HG03159 (cell line): ENCODE results near the gene LRRK1.
A peak's percentile ranks its signal among the peaks of the same experiment; 100 is the strongest.

ENCODE experiments used
- ATAC-seq: cut with Tn5 transposase; IDR thresholded peaks from one replicate; pipeline ENCODE4 v1.9.1; 2021; ENCODE audit warnings: mild to moderate bottlenecking, moderate library complexity; ENCODE audit not compliant: unreplicated experiment

Gene LRRK1

GRCh38 chr15:101052681-101053121 is 133.5 kb downstream of the LRRK1 start:
- ATAC-seq = no peak

- ATAC-seq = no peak
Measured at GRCh38 chr15:101053261-101053660, 134.1 kb downstream of the LRRK1 start.

- no peak for ATAC-seq
Measured at GRCh38 chr15:101054116-101054515, 135.0 kb downstream of the LRRK1 start.

- no peak for ATAC-seq
Measured at GRCh38 chr15:101054991-101055390, 135.8 kb downstream of the LRRK1 start.

GRCh38 chr15:101055411-101055810 is 136.3 kb downstream of the LRRK1 start:
- no peak for ATAC-seq

- no peak for ATAC-seq
Measured at GRCh38 chr15:101056366-101057334, 137.5 kb downstream of the LRRK1 start.

- no peak for ATAC-seq
Measured at GRCh38 chr15:101057841-101058407, 138.8 kb downstream of the LRRK1 start.

- no peak for ATAC-seq
Measured at GRCh38 chr15:101058735-101059134, 139.6 kb downstream of the LRRK1 start.

GRCh38 chr15:101059381-101060341 is 140.5 kb downstream of the LRRK1 start:
- ATAC-seq = no peak

GRCh38 chr15:101060576-101061551 is 141.7 kb downstream of the LRRK1 start:
- ATAC-seq = no peak

GRCh38 chr15:101062063-101062462 is 142.9 kb downstream of the LRRK1 start:
- ATAC-seq = no peak

- ATAC-seq = peak; percentile 47
Measured at GRCh38 chr15:101062471-101063171, 143.5 kb downstream of the LRRK1 start.

- no peak for ATAC-seq
Measured at GRCh38 chr15:101063212-101063611, 144.1 kb downstream of the LRRK1 start.

GRCh38 chr15:101063891-101064794 is 145.0 kb downstream of the LRRK1 start:
- ATAC-seq = no peak

- no peak for ATAC-seq
Measured at GRCh38 chr15:101064795-101065569, 145.8 kb downstream of the LRRK1 start.

GRCh38 chr15:101065570-101066221 is 146.5 kb downstream of the LRRK1 start:
- no peak for ATAC-seq
